B cell (primary cell): ENCODE results near the gene FCER2. TPM values are rescaled to one million over a fixed set of nuclear protein-coding genes. Genes with fewer than 3 reads are reported as not detected.

ENCODE experiments used
- ATAC-seq: fragments of 200-7000 bp; cut with Tn5 transposase; one replicate; pipeline ENCODE4 v1.10.0; 2021; ENCODE audit warnings: low read depth, mild to moderate bottlenecking, moderate number of reproducible peaks, moderate library complexity
- CTCF ChIA-PET: fragments of 350-600 bp; sonication (Branson Sonifier 250); formaldehyde crosslinking; loops from one replicate; lab custom pipeline; 2021; ENCODE audit warnings: antibody characterized with exemption, inconsistent platforms; lab: Charles Lee
- POLR2A ChIA-PET: fragments of 350-600 bp; sonication (Branson Sonifier 250); formaldehyde crosslinking; loops from one replicate; lab custom pipeline; 2021; ENCODE audit warnings: antibody characterized with exemption; lab: Charles Lee
- DNase-seq: peaks from one replicate; pipeline ENCODE4 v3.0.0; 2013
- H2AFZ ChIP-seq: 2 replicates; pipeline ENCODE4 v1.6.1; 2012; ENCODE audit warnings: mild to moderate bottlenecking, low read depth, low read length; ENCODE audit not compliant: insufficient read depth, poor library complexity, severe bottlenecking
- H3K27ac ChIP-seq, 2 donors: 1 replicate in 1 of 2; 2 replicates in 1 of 2; pipeline ENCODE4 v1.5.1; 2012 to 2013; ENCODE audit warnings: low read length in 2 of 2, mild to moderate bottlenecking in 2 of 2, moderate library complexity in 1 of 2
- H3K27me3 ChIP-seq, 4 experiments: fragments of 200-600 bp in 1 of 4; sonication (generic) in 1 of 4; replicated peaks in 1 of 4; 1 replicate in 2 of 4; 2 replicates in 2 of 4; pipeline versions ENCODE4 v1.6.1 to v1.7.0; 2013 to 2016; ENCODE audit warnings: low read length in 3 of 4, mild to moderate bottlenecking in 2 of 4, mixed read lengths in 1 of 4, moderate library complexity in 1 of 4; ENCODE audit not compliant: insufficient read depth in 4 of 4, control insufficient read depth in 3 of 4; ENCODE audit errors: control extremely low read depth in 1 of 4
- H3K36me3 ChIP-seq, 2 experiments: replicated peaks in 1 of 2; 1 replicate in 1 of 2; 2 replicates in 1 of 2; pipeline versions ENCODE4 v1.6.1 to v1.7.1; 2013; ENCODE audit warnings: low read length in 1 of 2; ENCODE audit not compliant: insufficient read depth in 2 of 2, control insufficient read depth in 1 of 2; ENCODE audit errors: control extremely low read depth in 1 of 2, extremely low read depth in 1 of 2
- H3K4me1 ChIP-seq, 2 donors: fragments of 200-600 bp in 1 of 2; sonication (generic) in 1 of 2; 1 replicate in 1 of 2; 2 replicates in 1 of 2; pipeline versions ENCODE4 v1.5.1 to v1.6.1; 2013 to 2017; ENCODE audit warnings: low read length in 2 of 2; ENCODE audit not compliant: control insufficient read depth in 2 of 2, insufficient read depth in 2 of 2
- H3K4me2 ChIP-seq: replicated peaks from 2 replicates; pipeline ENCODE3; 2012; ENCODE audit warnings: mild to moderate bottlenecking, low read depth, low read length; ENCODE audit not compliant: poor library complexity, severe bottlenecking
- H3K4me3 ChIP-seq, 5 experiments: fragments of 200-600 bp in 1 of 5; sonication (generic) in 1 of 5; 1 replicate in 3 of 5; 2 replicates in 2 of 5; pipeline versions ENCODE4 v1.5.1 to v1.7.0; 2011 to 2016; ENCODE audit warnings: low read length in 4 of 5, mild to moderate bottlenecking in 4 of 5, low read depth in 2 of 5, control low read depth in 1 of 5, moderate library complexity in 1 of 5; ENCODE audit not compliant: insufficient read depth in 1 of 5; ENCODE audit errors: control extremely low read depth in 1 of 5, extremely low read depth in 1 of 5
- H3K79me2 ChIP-seq: fragments of 200-600 bp; sonication (generic); one replicate; pipeline ENCODE4 v1.6.0; 2016; ENCODE audit warnings: low read length; ENCODE audit not compliant: control insufficient read depth, insufficient read depth
- H3K9ac ChIP-seq: fragments of 200-600 bp; sonication (generic); 2 replicates; pipeline ENCODE4 v1.6.1; 2017; ENCODE audit warnings: mild to moderate bottlenecking, low read length, moderate library complexity
- H3K9me3 ChIP-seq, 3 donors: one replicate each; pipeline versions ENCODE4 v1.6.1 to v1.7.1; 2013; ENCODE audit warnings: low read length in 2 of 3; ENCODE audit not compliant: control insufficient read depth in 2 of 3, insufficient read depth in 1 of 3; ENCODE audit errors: control extremely low read depth in 1 of 3
- H4K20me1 ChIP-seq: 2 replicates; pipeline ENCODE4 v1.6.0; 2012; ENCODE audit warnings: mild to moderate bottlenecking, low read length; ENCODE audit not compliant: insufficient read depth, control insufficient read depth, poor library complexity, severe bottlenecking
- H3K27ac Mint-ChIP-seq: one replicate; pipeline ENCODE4 v1.8.0; 2021; ENCODE audit warnings: mixed read lengths
- H3K27me3 Mint-ChIP-seq: one replicate; pipeline ENCODE4 v1.8.0; 2021; ENCODE audit warnings: mixed read lengths
- H3K4me1 Mint-ChIP-seq: one replicate; pipeline ENCODE4 v1.8.0; 2021; ENCODE audit warnings: mixed read lengths
- H3K4me3 Mint-ChIP-seq: one replicate; pipeline ENCODE4 v1.8.0; 2021; ENCODE audit warnings: mixed read lengths
- H3K9me3 Mint-ChIP-seq: one replicate; pipeline ENCODE4 v1.8.0; 2022; ENCODE audit warnings: mixed read lengths; ENCODE audit not compliant: insufficient read depth
- EZH2 ChIP-seq: IDR thresholded peaks from 2 replicates; pipeline ENCODE4 v1.6.1; 2012; ENCODE audit warnings: borderline replicate concordance, low read depth, mild to moderate bottlenecking, moderate library complexity, low read length; ENCODE audit not compliant: insufficient read depth, poor library complexity, severe bottlenecking
- WGBS: methylation state at CpG from one replicate; pipeline ENCODE4 v1.1.5; 2013; ENCODE audit warnings: missing lambda C conversion rate; ENCODE audit not compliant: insufficient coverage; 5-methylcytosine and 5-hydroxymethylcytosine counted together
- intact Hi-C: fragments of 100-400 bp; cut with micrococcal nuclease; formaldehyde crosslinking; loops from one replicate; pipeline ENCODE4 v1.10.0; 2022
- polyA plus RNA-seq: library from polyadenylated mRNA; depleted of rRNA; stranded (reverse); fragments of >200 nt; gene quantifications from 2 replicates; pipeline ENCODE4 v1.2.3, GENCODE V29; 2012
- total RNA-seq, 2 donors: library from RNA; stranded (reverse); fragments of 120-200 nt in 1 of 2; gene quantifications; 1 replicate in 1 of 2; 2 replicates in 1 of 2; pipeline versions ENCODE4 v1.2.3 to v1.2.4, GENCODE V29; 2013 to 2022
- TF ChIP-seq, protein P1 (sequence below): fragments of 200-600 bp; IDR thresholded peaks from one replicate; pipeline ENCODE4 v1.8.0; 2022; ENCODE audit warnings: antibody characterized with exemption, mild to moderate bottlenecking

FCER2 gene
- total and polyA plus RNA-seq, 2 donors (not counting 1 experiment from before 2014, with no cell fraction given) = 17.1 to 419 TPM

- no peaks in the 10 kb centered on the region for H3K27me3 Mint-ChIP-seq
- ChIA-PET CTCF (interaction anchor here (0.6 to 2.9 kb wide), 6 partner anchors 12 to 248 kb away, joined by 3 to 19 read pairs (median 5); partner anchors contain the start of gene TRAPPC5), POLR2A (interaction anchor here (0.7 to 0.8 kb wide), 3 partner anchors 14 to 152 kb away, joined by 3 to 8 read pairs (median 6); no protein-coding TSS in a partner anchor)
- H3K4me1 ChIP-seq = peaks cover 0 to 6% of the 10 kb centered on the region in 2 donors
- intact Hi-C loops = no loop called here
- H3K4me2 ChIP-seq = no peak overlapping the region
- ATAC-seq (no peak), DNase-seq (no peak)
- no peaks in the 10 kb centered on the region for H3K9me3 ChIP-seq
- H3K4me3 ChIP-seq = no peak overlapping the region
- no peak overlapping the region for H3K4me3 Mint-ChIP-seq
- no peaks in the 10 kb centered on the region for H3K9me3 Mint-ChIP-seq
- no peak overlapping the region for H3K27ac Mint-ChIP-seq
- no peaks in the 10 kb centered on the region for H3K27me3 ChIP-seq
- 45% methylated on average over 2 of the region's 2 CpGs for WGBS
- H3K36me3 ChIP-seq = peaks cover 0 to 17% of the 10 kb centered on the region in 2 experiments
- H4K20me1 ChIP-seq = no peaks in the 10 kb centered on the region
- no peak overlapping the region for H3K9ac ChIP-seq
- H3K4me1 Mint-ChIP-seq = peaks cover 8% of the 10 kb centered on the region
- H3K79me2 ChIP-seq = no peaks in the 10 kb centered on the region
- no peak overlapping the region for H3K27ac ChIP-seq
- TF ChIP-seq, protein P1, sequence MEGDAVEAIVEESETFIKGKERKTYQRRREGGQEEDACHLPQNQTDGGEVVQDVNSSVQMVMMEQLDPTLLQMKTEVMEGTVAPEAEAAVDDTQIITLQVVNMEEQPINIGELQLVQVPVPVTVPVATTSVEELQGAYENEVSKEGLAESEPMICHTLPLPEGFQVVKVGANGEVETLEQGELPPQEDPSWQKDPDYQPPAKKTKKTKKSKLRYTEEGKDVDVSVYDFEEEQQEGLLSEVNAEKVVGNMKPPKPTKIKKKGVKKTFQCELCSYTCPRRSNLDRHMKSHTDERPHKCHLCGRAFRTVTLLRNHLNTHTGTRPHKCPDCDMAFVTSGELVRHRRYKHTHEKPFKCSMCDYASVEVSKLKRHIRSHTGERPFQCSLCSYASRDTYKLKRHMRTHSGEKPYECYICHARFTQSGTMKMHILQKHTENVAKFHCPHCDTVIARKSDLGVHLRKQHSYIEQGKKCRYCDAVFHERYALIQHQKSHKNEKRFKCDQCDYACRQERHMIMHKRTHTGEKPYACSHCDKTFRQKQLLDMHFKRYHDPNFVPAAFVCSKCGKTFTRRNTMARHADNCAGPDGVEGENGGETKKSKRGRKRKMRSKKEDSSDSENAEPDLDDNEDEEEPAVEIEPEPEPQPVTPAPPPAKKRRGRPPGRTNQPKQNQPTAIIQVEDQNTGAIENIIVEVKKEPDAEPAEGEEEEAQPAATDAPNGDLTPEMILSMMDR = no peak
- no peak for TF ChIP-seq EZH2
- no peak overlapping the region for H2AFZ ChIP-seq
These were observed 51.8 kb downstream of the FCER2 start for GRCh38 chr19:7650148-7650547.

- CTCF ChIA-PET = interaction anchor here (0.8 to 2.4 kb wide), 5 partner anchors 10 to 151 kb away, joined by 3 to 6 read pairs (median 5); partner anchors contain the start of gene TRAPPC5
These were observed 53.5 kb downstream of the FCER2 start for GRCh38 chr19:7648265-7649014.

More at GRCh38 chr19:7648265-7649014, 53.5 kb downstream of the FCER2 start:
- peaks cover 0 to 6% of the 10 kb centered on the region in 2 donors for H3K4me1 ChIP-seq
- no peaks in the 10 kb centered on the region for H3K79me2 ChIP-seq
- intact Hi-C loops = no loop called here
- POLR2A ChIA-PET = interaction anchor here (0.7 kb wide), 1 partner anchor 543 kb away, joined by 5 read pairs; no protein-coding TSS in a partner anchor
- DNase-seq = no peak
- Mint-ChIP-seq H3K4me3 (no peak overlapping the region), H3K9me3 (no peaks in the 10 kb centered on the region), H3K27me3 (no peaks in the 10 kb centered on the region), H3K4me1 (peaks cover 8% of the 10 kb centered on the region), H3K27ac (no peak overlapping the region)
- peaks cover 0 to 26% of the 10 kb centered on the region in 2 experiments for H3K36me3 ChIP-seq
- peaks cover 8% of the 10 kb centered on the region for H4K20me1 ChIP-seq
- H3K9ac ChIP-seq = no peak overlapping the region
- 86% methylated on average over 12 of the region's 15 CpGs for WGBS
- peaks cover 0 to 5% (median 0%) of the 10 kb centered on the region in 3 donors for H3K9me3 ChIP-seq
- ATAC-seq = no peak
- H3K27me3 ChIP-seq = no peaks in the 10 kb centered on the region
- H3K27ac ChIP-seq = no peak overlapping the region
- TF ChIP-seq, protein P1 = no peak
- TF ChIP-seq EZH2 = no peak
- H3K4me3 ChIP-seq = no peak overlapping the region
- no peak overlapping the region for H2AFZ ChIP-seq
- no peak overlapping the region for H3K4me2 ChIP-seq
